ENCODE measurements around the gene EDDM3A.

EDDM3A gene

DNA sequence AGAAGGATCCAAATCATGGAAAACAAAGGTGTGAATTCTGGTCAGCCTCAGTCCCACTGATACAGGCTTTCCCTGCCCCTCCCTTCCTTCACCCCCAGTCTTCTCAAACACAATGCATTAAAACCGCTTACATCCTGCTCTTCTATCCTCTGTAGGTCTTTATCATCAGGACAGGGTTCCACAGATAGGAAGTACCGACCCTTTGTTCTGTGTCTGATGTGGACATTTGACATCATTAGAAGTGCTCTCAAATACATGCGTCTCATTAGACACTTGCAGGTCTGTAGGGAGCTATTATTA is 22.9 kb downstream of the EDDM3A start:
- no peak for TF ChIP-seq TEAD4 (IDR thresholded peaks at IDR 0.05)
- TF ChIP-seq, protein P1, sequence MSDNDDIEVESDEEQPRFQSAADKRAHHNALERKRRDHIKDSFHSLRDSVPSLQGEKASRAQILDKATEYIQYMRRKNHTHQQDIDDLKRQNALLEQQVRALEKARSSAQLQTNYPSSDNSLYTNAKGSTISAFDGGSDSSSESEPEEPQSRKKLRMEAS (IDR thresholded peaks at IDR 0.05): no peak
- no peak for TF ChIP-seq YY1 (IDR thresholded peaks at IDR 0.05; ENCODE audit: low read depth)
- TF ChIP-seq NFIC (IDR thresholded peaks at IDR 0.05): no peak
- no peak for TF ChIP-seq EP300 (IDR thresholded peaks at IDR 0.05; ENCODE audit: borderline replicate concordance)
- no peak for TF ChIP-seq CEBPB (IDR thresholded peaks at IDR 0.05)
- TF ChIP-seq TAF1 (IDR thresholded peaks at IDR 0.05; ENCODE audit: low read depth): no peak
- no peak for TF ChIP-seq TCF12 (IDR thresholded peaks at IDR 0.05; ENCODE audit: low read depth)
- no peak for TF ChIP-seq RAD21 (IDR thresholded peaks at IDR 0.05; ENCODE audit: low read depth)
- no peak for TF ChIP-seq CREB1 (IDR thresholded peaks at IDR 0.05; ENCODE audit: low read depth)
- TF ChIP-seq, protein P2, sequence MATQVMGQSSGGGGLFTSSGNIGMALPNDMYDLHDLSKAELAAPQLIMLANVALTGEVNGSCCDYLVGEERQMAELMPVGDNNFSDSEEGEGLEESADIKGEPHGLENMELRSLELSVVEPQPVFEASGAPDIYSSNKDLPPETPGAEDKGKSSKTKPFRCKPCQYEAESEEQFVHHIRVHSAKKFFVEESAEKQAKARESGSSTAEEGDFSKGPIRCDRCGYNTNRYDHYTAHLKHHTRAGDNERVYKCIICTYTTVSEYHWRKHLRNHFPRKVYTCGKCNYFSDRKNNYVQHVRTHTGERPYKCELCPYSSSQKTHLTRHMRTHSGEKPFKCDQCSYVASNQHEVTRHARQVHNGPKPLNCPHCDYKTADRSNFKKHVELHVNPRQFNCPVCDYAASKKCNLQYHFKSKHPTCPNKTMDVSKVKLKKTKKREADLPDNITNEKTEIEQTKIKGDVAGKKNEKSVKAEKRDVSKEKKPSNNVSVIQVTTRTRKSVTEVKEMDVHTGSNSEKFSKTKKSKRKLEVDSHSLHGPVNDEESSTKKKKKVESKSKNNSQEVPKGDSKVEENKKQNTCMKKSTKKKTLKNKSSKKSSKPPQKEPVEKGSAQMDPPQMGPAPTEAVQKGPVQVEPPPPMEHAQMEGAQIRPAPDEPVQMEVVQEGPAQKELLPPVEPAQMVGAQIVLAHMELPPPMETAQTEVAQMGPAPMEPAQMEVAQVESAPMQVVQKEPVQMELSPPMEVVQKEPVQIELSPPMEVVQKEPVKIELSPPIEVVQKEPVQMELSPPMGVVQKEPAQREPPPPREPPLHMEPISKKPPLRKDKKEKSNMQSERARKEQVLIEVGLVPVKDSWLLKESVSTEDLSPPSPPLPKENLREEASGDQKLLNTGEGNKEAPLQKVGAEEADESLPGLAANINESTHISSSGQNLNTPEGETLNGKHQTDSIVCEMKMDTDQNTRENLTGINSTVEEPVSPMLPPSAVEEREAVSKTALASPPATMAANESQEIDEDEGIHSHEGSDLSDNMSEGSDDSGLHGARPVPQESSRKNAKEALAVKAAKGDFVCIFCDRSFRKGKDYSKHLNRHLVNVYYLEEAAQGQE (IDR thresholded peaks at IDR 0.05; ENCODE audit: low read depth): no peak
- TF ChIP-seq, protein P3, sequence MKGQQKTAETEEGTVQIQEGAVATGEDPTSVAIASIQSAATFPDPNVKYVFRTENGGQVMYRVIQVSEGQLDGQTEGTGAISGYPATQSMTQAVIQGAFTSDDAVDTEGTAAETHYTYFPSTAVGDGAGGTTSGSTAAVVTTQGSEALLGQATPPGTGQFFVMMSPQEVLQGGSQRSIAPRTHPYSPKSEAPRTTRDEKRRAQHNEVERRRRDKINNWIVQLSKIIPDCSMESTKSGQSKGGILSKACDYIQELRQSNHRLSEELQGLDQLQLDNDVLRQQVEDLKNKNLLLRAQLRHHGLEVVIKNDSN (IDR thresholded peaks at IDR 0.05): no peak
- no peak for TF ChIP-seq FOXM1 (IDR thresholded peaks at IDR 0.05; ENCODE audit: borderline replicate concordance, low read depth)
- TF ChIP-seq ZBTB7A (IDR thresholded peaks at IDR 0.05; ENCODE audit: low read depth): no peak
- TF ChIP-seq EGR1 (IDR thresholded peaks at IDR 0.05): no peak

DNA sequence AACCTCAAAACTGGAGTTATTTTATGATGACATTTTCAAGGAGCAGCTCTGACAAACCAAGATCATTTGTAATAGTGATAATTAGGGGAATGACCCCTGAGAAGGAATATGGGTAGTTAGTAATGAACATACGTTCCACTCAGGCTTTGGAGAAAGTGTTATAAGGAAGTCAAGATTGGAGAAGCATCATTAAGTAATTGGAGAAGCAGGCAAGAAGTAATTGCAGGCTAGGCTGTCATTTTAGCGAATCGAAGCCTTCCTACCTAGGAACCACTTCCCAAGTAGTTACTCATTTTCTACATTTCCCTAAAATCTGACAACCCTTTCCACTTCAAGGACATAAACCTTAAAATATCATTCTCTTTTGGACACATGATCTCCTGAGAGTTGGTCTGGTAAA is 23.7 kb downstream of the EDDM3A start:
- TF ChIP-seq, protein P1 (IDR thresholded peaks at IDR 0.05): no peak
- TF ChIP-seq ZBTB7A (IDR thresholded peaks at IDR 0.05; ENCODE audit: low read depth) (no peak), NFIC (IDR thresholded peaks at IDR 0.05) (no peak), TCF12 (IDR thresholded peaks at IDR 0.05; ENCODE audit: low read depth) (no peak)

DNA sequence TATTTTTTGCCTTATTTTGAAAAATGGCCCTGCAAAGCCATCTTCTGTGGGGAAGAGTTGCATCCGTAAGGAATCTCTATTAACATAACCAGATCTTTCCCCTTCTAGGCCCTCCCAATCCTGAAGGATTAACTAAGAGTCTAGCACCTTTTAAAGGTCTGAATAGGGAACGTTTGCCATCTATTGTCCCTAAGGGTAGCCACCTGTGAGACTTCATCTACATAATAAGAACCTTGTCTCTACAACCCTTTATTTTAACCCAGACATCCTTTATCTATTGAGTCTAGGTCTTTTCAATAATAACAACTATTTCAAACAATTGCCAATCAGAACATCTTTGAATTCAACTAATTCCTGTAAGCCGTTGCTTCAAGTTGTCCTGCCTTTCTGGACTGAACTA is 27.0 kb downstream of the EDDM3A start:
- TF ChIP-seq FOXM1 (IDR thresholded peaks at IDR 0.05; ENCODE audit: borderline replicate concordance, low read depth) (no peak), TAF1 (IDR thresholded peaks at IDR 0.05; ENCODE audit: low read depth) (no peak), ZBTB7A (IDR thresholded peaks at IDR 0.05; ENCODE audit: low read depth) (no peak), YY1 (IDR thresholded peaks at IDR 0.05; ENCODE audit: low read depth) (no peak), CREB1 (IDR thresholded peaks at IDR 0.05; ENCODE audit: low read depth) (no peak), RAD21 (IDR thresholded peaks at IDR 0.05; ENCODE audit: low read depth) (no peak), TCF12 (IDR thresholded peaks at IDR 0.05; ENCODE audit: low read depth) (no peak), EGR1 (IDR thresholded peaks at IDR 0.05) (no peak), NFIC (IDR thresholded peaks at IDR 0.05) (no peak)
- TF ChIP-seq, protein P2 (IDR thresholded peaks at IDR 0.05; ENCODE audit: low read depth): no peak
- TF ChIP-seq, protein P1 (IDR thresholded peaks at IDR 0.05): no peak
- TF ChIP-seq, protein P3 (IDR thresholded peaks at IDR 0.05): no peak

DNA sequence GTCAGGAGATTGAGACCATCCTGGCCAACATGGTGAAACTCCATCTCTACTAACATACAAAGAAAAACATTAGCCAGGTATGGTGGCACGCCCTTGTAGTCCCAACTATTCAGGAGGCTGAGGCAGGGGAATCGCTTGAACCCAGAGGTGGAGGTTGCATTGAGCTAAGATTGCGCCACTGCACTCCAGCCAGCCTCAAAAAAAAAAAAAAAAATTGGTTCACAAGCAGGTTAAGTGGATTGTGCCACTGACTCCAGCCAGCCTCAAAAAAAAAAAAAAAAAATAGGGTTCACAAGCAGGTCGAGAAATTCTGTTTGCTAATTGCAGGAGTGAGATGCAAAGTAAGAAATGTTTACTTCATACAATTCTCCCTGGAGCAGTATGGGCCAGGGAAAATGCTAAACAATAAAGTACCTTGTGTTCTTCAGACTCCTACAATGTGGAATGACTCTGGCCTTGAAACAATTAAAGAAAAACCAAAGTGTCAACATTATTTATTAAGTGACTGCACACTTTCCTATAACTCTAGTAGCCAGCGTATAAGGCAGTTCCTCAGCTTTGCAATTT is 28.7 kb downstream of the EDDM3A start:
- TF ChIP-seq CEBPB (IDR thresholded peaks at IDR 0.05) (no peak), TCF12 (IDR thresholded peaks at IDR 0.05; ENCODE audit: low read depth) (no peak)

DNA sequence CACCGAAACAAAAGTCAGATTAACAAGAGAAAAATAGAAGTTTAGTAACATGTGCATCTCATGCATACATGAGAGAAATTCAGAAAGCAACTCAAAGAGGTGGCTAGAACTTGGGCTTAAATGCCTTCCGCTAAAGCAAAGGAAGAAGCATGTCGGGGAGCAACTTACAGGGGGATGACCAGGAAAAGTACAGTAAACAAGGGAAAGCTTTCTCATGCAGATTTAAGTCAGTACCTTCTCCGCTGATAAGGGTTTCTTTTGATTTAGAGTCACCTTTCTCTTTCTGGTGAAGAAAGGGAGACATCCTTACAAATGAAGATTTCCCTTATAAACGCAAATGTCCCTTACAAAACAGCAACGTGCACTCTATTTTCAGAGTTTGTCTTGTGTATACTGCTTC is 29.4 kb downstream of the EDDM3A start:
- TF ChIP-seq, protein P3 (IDR thresholded peaks at IDR 0.05): no peak
- TF ChIP-seq TEAD4 (IDR thresholded peaks at IDR 0.05) (no peak), YY1 (IDR thresholded peaks at IDR 0.05; ENCODE audit: low read depth) (no peak), FOXM1 (IDR thresholded peaks at IDR 0.05; ENCODE audit: borderline replicate concordance, low read depth) (no peak), NFIC (IDR thresholded peaks at IDR 0.05) (no peak), ZBTB7A (IDR thresholded peaks at IDR 0.05; ENCODE audit: low read depth) (no peak), EP300 (IDR thresholded peaks at IDR 0.05; ENCODE audit: borderline replicate concordance) (no peak), EGR1 (IDR thresholded peaks at IDR 0.05) (no peak), TCF12 (IDR thresholded peaks at IDR 0.05; ENCODE audit: low read depth) (no peak), RAD21 (IDR thresholded peaks at IDR 0.05; ENCODE audit: low read depth) (no peak), CEBPB (IDR thresholded peaks at IDR 0.05) (no peak), TAF1 (IDR thresholded peaks at IDR 0.05; ENCODE audit: low read depth) (no peak), CREB1 (IDR thresholded peaks at IDR 0.05; ENCODE audit: low read depth) (no peak)
- TF ChIP-seq, protein P2 (IDR thresholded peaks at IDR 0.05; ENCODE audit: low read depth): no peak
- TF ChIP-seq, protein P1 (IDR thresholded peaks at IDR 0.05): no peak
